Stomach (tissue), 9 donors: Measurements from ENCODE around the gene ANKRD33B. TPM values are rescaled to one million over a fixed set of nuclear protein-coding genes. Genes with fewer than 3 reads are reported as not detected.

Source experiments
- DNase-seq, 2 donors: peaks; one replicate each; pipeline versions ENCODE4 v3.0.0 to v3.0.0-alpha.2; 2013 to 2019
- H3K27ac ChIP-seq, 5 donors: fragments of 200-600 bp in 4 of 5; sonication (generic) in 4 of 5; one replicate each; pipeline ENCODE4 v1.5.1; 2013 to 2019; ENCODE audit warnings: mild to moderate bottlenecking in 1 of 5, moderate library complexity in 1 of 5
- H3K27me3 ChIP-seq, 3 donors: fragments of 200-600 bp; sonication (generic); one replicate each; pipeline ENCODE4 v1.5.1; 2017 to 2019; ENCODE audit warnings: mixed run types in 1 of 3
- H3K36me3 ChIP-seq, 4 donors: fragments of 200-600 bp; sonication (generic); 1 replicate in 3 of 4; 2 replicates in 1 of 4; pipeline ENCODE4 v1.5.1; 2016 to 2019
- H3K4me1 ChIP-seq, 4 donors: fragments of 200-600 bp; sonication (generic); one replicate each; pipeline ENCODE4 v1.5.1; 2016 to 2019
- H3K4me3 ChIP-seq, 4 donors: fragments of 200-600 bp; sonication (generic) in 3 of 4; one replicate each; pipeline ENCODE4 v1.5.1; 2016 to 2019; ENCODE audit warnings: mild to moderate bottlenecking in 1 of 4
- H3K9me3 ChIP-seq, 4 donors: fragments of 200-600 bp; sonication (generic); one replicate each; pipeline ENCODE4 v1.5.1; 2016 to 2019
- EP300 ChIP-seq: sonication (generic); formaldehyde crosslinking; IDR thresholded peaks from one replicate; pipeline ENCODE4 v1.6.1; 2017; ENCODE audit warnings: antibody characterized with exemption
- POLR2A ChIP-seq, 4 donors: fragments of 450-650 bp; IDR thresholded peaks; one replicate each; pipeline ENCODE4 v1.6.1; 2016; ENCODE audit warnings: antibody characterized with exemption in 4 of 4, control low read depth in 2 of 4, mild to moderate bottlenecking in 1 of 4, moderate library complexity in 1 of 4
- POLR2AphosphoS5 ChIP-seq, 3 donors: sonication (generic); formaldehyde crosslinking; IDR thresholded peaks; one replicate each; pipeline ENCODE4 v1.6.1; 2016; ENCODE audit warnings: antibody characterized with exemption in 3 of 3
- WGBS, 5 donors: extraction: QIAGEN DNeasy Blood & Tissue Kit in 3 of 5; methylation state at CpG; one replicate each; pipeline versions ENCODE4 v1.1.5 to v1.1.7; 2013 to 2018; 5-methylcytosine and 5-hydroxymethylcytosine counted together
- intact Hi-C: fragments of 100-400 bp; cut with DNase I; formaldehyde crosslinking; loops from one replicate; pipeline ENCODE4 v1.15.1; 2023; ENCODE audit warnings: low total_unique reads
- polyA plus RNA-seq, 3 donors: library from polyadenylated mRNA; stranded (reverse); fragments of 200-250 nt; gene quantifications; one replicate each; pipeline ENCODE4 v1.2.3, GENCODE V29; 2013
- total RNA-seq, 5 donors: library from RNA; depleted of rRNA; stranded (reverse); fragments of >200 nt; gene quantifications; one replicate each; pipeline versions ENCODE4 v1.1.0 to v1.2.3, GENCODE V29; 2014 to 2016
- TF ChIP-seq, protein P1 (sequence below), 7 experiments: fragments of 450-650 bp in 4 of 7; fragments of 200-600 bp in 3 of 7; sonication (generic) in 3 of 7; IDR thresholded peaks; one replicate each; pipeline ENCODE4 v1.5.1; 2016 to 2019; ENCODE audit warnings: antibody characterized with exemption in 7 of 7, control low read depth in 2 of 7, mild to moderate bottlenecking in 1 of 7
- donor health status: healthy with polysubstance abuse.
- donor health status: Bipolar disorder and iron deficiency.
- donor health status: healthy.

The ANKRD33B gene
- total and polyA plus RNA-seq, 8 donors: 0.45 to 6.4 (median 1.8) TPM

DNA sequence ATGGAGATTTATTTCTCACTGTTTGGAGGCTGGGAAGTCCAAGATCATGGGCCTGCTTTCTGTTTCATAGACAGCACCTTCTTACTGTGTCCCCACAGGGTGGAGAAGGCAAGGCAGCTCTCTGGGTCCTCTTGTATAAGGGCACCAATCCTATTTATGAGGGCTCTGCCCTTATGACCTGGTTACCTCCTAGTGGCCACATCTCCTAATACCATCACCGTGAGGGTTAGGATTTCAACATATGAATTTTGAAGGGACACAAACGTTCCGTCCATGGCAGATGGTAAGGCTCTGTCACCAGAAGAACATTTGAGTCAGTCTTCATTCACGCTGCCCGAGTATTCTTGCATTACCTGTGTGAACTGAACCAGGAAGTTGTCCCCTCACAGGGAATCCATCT is 48.4 kb downstream of the ANKRD33B start:
- no peak for DNase-seq
- no peaks in the 10 kb centered on the region for H3K9me3 ChIP-seq
- intact Hi-C loops: no loop called here
- no peak overlapping the region for H3K4me3 ChIP-seq
- no peak overlapping the region for H3K27ac ChIP-seq
- TF ChIP-seq POLR2A (IDR thresholded peaks at IDR 0.05) (no peak), EP300 (no peak), POLR2AphosphoS5 (IDR thresholded peaks at IDR 0.05) (no peak)
- TF ChIP-seq, protein P1, sequence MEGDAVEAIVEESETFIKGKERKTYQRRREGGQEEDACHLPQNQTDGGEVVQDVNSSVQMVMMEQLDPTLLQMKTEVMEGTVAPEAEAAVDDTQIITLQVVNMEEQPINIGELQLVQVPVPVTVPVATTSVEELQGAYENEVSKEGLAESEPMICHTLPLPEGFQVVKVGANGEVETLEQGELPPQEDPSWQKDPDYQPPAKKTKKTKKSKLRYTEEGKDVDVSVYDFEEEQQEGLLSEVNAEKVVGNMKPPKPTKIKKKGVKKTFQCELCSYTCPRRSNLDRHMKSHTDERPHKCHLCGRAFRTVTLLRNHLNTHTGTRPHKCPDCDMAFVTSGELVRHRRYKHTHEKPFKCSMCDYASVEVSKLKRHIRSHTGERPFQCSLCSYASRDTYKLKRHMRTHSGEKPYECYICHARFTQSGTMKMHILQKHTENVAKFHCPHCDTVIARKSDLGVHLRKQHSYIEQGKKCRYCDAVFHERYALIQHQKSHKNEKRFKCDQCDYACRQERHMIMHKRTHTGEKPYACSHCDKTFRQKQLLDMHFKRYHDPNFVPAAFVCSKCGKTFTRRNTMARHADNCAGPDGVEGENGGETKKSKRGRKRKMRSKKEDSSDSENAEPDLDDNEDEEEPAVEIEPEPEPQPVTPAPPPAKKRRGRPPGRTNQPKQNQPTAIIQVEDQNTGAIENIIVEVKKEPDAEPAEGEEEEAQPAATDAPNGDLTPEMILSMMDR (IDR thresholded peaks at IDR 0.05): no peak
- H3K4me1 ChIP-seq: peaks cover 0 to 14% (median 7%) of the 10 kb centered on the region in 4 donors
- H3K36me3 ChIP-seq: no peaks in the 10 kb centered on the region
- H3K27me3 ChIP-seq: no peaks in the 10 kb centered on the region
- 72 to 87% (median 74%) methylated on average over 5 of the region's 5 CpGs for WGBS, 5 donors

GRCh38 chr5:10615693-10616092 is 51.8 kb downstream of the ANKRD33B start:
- no peaks in the 10 kb centered on the region for H3K4me1 ChIP-seq
- H3K27me3 ChIP-seq: no peaks in the 10 kb centered on the region
- TF ChIP-seq POLR2AphosphoS5 (IDR thresholded peaks at IDR 0.05): no peak
- no peak for TF ChIP-seq POLR2A (IDR thresholded peaks at IDR 0.05)
- TF ChIP-seq, protein P1 (IDR thresholded peaks at IDR 0.05): no peak
- TF ChIP-seq EP300: no peak
- no peaks in the 10 kb centered on the region for H3K9me3 ChIP-seq
- no peak overlapping the region for H3K27ac ChIP-seq
- intact Hi-C loops: no loop called here
- DNase-seq: no peak
- no peak overlapping the region for H3K4me3 ChIP-seq
- WGBS, 5 donors: 92 to 96% (median 94%) methylated on average over 3 of the region's 3 CpGs
- H3K36me3 ChIP-seq: no peaks in the 10 kb centered on the region

- 78 to 90% (median 82%) methylated on average over 9 to 10 of the region's 10 CpGs for WGBS, 5 donors
- Histone ChIP-seq H3K27ac (no peak overlapping the region), H3K36me3 (no peaks in the 10 kb centered on the region), H3K27me3 (no peaks in the 10 kb centered on the region), H3K4me3 (no peak overlapping the region), H3K4me1 (no peaks in the 10 kb centered on the region), H3K9me3 (peaks cover 0 to 8% (median 0%) of the 10 kb centered on the region in 4 donors)
- TF ChIP-seq, protein P1 (IDR thresholded peaks at IDR 0.05): no peak
- TF ChIP-seq EP300: no peak
- TF ChIP-seq POLR2AphosphoS5 (IDR thresholded peaks at IDR 0.05): no peak
- no peak for TF ChIP-seq POLR2A (IDR thresholded peaks at IDR 0.05)
- intact Hi-C loops: no loop called here
- no peak for DNase-seq
Observed at GRCh38 chr5:10617103-10617502, 53.2 kb downstream of the ANKRD33B start.

DNA sequence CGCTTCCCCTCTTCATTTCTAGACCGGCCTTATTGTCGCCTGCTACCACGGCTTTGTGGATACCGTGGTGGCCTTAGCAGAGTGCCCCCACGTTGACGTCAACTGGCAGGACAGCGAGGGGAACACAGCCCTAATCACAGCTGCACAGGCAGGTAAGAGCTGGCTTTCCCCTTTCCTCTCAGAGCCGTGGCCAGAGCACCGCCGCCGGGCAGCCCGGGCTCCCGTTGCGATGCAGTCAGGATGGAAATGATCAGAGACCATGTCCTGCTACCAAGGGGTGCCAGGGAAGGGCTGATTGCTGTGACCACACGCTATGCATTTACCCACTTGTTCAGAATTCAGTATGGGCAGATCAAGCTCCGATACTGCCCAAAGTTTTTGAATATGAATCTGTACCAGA is 54.4 kb downstream of the ANKRD33B start:
- Histone ChIP-seq H3K9me3 (peaks cover 0 to 8% (median 0%) of the 10 kb centered on the region in 4 donors), H3K4me1 (no peaks in the 10 kb centered on the region), H3K36me3 (no peaks in the 10 kb centered on the region), H3K4me3 (no peak overlapping the region), H3K27me3 (no peaks in the 10 kb centered on the region), H3K27ac (no peak overlapping the region)
- no peak for TF ChIP-seq EP300
- no peak for TF ChIP-seq POLR2AphosphoS5 (IDR thresholded peaks at IDR 0.05)
- TF ChIP-seq, protein P1 (IDR thresholded peaks at IDR 0.05): no peak
- no peak for TF ChIP-seq POLR2A (IDR thresholded peaks at IDR 0.05)
- no peak for DNase-seq
- intact Hi-C loops: no loop called here
- WGBS, 5 donors: 87 to 96% (median 94%) methylated on average over 15 to 17 of the region's 17 CpGs
